Stomach (tissue), 19 donors: ENCODE measurements around the gene PPP1R13B. TPM values are rescaled to one million over a fixed set of nuclear protein-coding genes. Genes with fewer than 3 reads are reported as not detected.

Source experiments
- DNase-seq, 2 donors: peaks; one replicate each; pipeline versions ENCODE4 v3.0.0 to v3.0.0-alpha.2; 2013 to 2019
- H3K27ac ChIP-seq, 5 donors: fragments of 200-600 bp in 4 of 5; sonication (generic) in 4 of 5; one replicate each; pipeline ENCODE4 v1.5.1; 2013 to 2019; ENCODE audit warnings: mild to moderate bottlenecking in 1 of 5, moderate library complexity in 1 of 5
- H3K27me3 ChIP-seq, 3 donors: fragments of 200-600 bp; sonication (generic); one replicate each; pipeline ENCODE4 v1.5.1; 2017 to 2019; ENCODE audit warnings: mixed run types in 1 of 3
- H3K36me3 ChIP-seq, 4 donors: fragments of 200-600 bp; sonication (generic); 1 replicate in 3 of 4; 2 replicates in 1 of 4; pipeline ENCODE4 v1.5.1; 2016 to 2019
- H3K4me1 ChIP-seq, 4 donors: fragments of 200-600 bp; sonication (generic); one replicate each; pipeline ENCODE4 v1.5.1; 2016 to 2019
- H3K4me3 ChIP-seq, 4 donors: fragments of 200-600 bp; sonication (generic) in 3 of 4; one replicate each; pipeline ENCODE4 v1.5.1; 2016 to 2019; ENCODE audit warnings: mild to moderate bottlenecking in 1 of 4
- H3K9me3 ChIP-seq, 4 donors: fragments of 200-600 bp; sonication (generic); one replicate each; pipeline ENCODE4 v1.5.1; 2016 to 2019
- EP300 ChIP-seq: sonication (generic); formaldehyde crosslinking; IDR thresholded peaks from one replicate; pipeline ENCODE4 v1.6.1; 2017; ENCODE audit warnings: antibody characterized with exemption
- POLR2A ChIP-seq, 4 donors: fragments of 450-650 bp; IDR thresholded peaks; one replicate each; pipeline ENCODE4 v1.6.1; 2016; ENCODE audit warnings: antibody characterized with exemption in 4 of 4, control low read depth in 2 of 4, mild to moderate bottlenecking in 1 of 4, moderate library complexity in 1 of 4
- POLR2AphosphoS5 ChIP-seq, 3 donors: sonication (generic); formaldehyde crosslinking; IDR thresholded peaks; one replicate each; pipeline ENCODE4 v1.6.1; 2016; ENCODE audit warnings: antibody characterized with exemption in 3 of 3
- WGBS, 5 donors: extraction: QIAGEN DNeasy Blood & Tissue Kit in 3 of 5; methylation state at CpG; one replicate each; pipeline versions ENCODE4 v1.1.5 to v1.1.7; 2013 to 2018; 5-methylcytosine and 5-hydroxymethylcytosine counted together
- intact Hi-C: fragments of 100-400 bp; cut with DNase I; formaldehyde crosslinking; loops from one replicate; pipeline ENCODE4 v1.15.1; 2023; ENCODE audit warnings: low total_unique reads
- long read RNA-seq, 10 donors: transcript quantifications; one replicate each; lab custom pipeline, GENCODE V29; 2026
- polyA plus RNA-seq, 3 donors: library from polyadenylated mRNA; stranded (reverse); fragments of 200-250 nt; gene quantifications; one replicate each; pipeline ENCODE4 v1.2.3, GENCODE V29; 2013
- total RNA-seq, 5 donors: library from RNA; depleted of rRNA; stranded (reverse); fragments of >200 nt; gene quantifications; one replicate each; pipeline versions ENCODE4 v1.1.0 to v1.2.3, GENCODE V29; 2014 to 2016
- TF ChIP-seq, protein P1 (sequence below), 7 experiments: fragments of 450-650 bp in 4 of 7; fragments of 200-600 bp in 3 of 7; sonication (generic) in 3 of 7; IDR thresholded peaks; one replicate each; pipeline ENCODE4 v1.5.1; 2016 to 2019; ENCODE audit warnings: antibody characterized with exemption in 7 of 7, control low read depth in 2 of 7, mild to moderate bottlenecking in 1 of 7
- donor health status: healthy with polysubstance abuse.
- donor health status: Bipolar disorder and iron deficiency.
- donor health status: healthy.

The PPP1R13B gene, protein sequence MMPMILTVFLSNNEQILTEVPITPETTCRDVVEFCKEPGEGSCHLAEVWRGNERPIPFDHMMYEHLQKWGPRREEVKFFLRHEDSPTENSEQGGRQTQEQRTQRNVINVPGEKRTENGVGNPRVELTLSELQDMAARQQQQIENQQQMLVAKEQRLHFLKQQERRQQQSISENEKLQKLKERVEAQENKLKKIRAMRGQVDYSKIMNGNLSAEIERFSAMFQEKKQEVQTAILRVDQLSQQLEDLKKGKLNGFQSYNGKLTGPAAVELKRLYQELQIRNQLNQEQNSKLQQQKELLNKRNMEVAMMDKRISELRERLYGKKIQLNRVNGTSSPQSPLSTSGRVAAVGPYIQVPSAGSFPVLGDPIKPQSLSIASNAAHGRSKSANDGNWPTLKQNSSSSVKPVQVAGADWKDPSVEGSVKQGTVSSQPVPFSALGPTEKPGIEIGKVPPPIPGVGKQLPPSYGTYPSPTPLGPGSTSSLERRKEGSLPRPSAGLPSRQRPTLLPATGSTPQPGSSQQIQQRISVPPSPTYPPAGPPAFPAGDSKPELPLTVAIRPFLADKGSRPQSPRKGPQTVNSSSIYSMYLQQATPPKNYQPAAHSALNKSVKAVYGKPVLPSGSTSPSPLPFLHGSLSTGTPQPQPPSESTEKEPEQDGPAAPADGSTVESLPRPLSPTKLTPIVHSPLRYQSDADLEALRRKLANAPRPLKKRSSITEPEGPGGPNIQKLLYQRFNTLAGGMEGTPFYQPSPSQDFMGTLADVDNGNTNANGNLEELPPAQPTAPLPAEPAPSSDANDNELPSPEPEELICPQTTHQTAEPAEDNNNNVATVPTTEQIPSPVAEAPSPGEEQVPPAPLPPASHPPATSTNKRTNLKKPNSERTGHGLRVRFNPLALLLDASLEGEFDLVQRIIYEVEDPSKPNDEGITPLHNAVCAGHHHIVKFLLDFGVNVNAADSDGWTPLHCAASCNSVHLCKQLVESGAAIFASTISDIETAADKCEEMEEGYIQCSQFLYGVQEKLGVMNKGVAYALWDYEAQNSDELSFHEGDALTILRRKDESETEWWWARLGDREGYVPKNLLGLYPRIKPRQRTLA
- total RNA-seq: 10 to 100 TPM; 16.7 to 84.0 (median 28.1) TPM
- 10 to 100 TPM; 10.8 to 15.5 (median 12.7) TPM for polyA plus RNA-seq
- long read RNA-seq, donor 1, transcript PPP1R13B-210 (2 exons, 3,137 nt): major isoform, 6 of 6 reads
- long read RNA-seq, donor 1, partial matches to known transcripts: 0 of 6 reads
- long read RNA-seq, donor 1, other reads (novel, unspliced or antisense): 0 of 6 reads
- long read RNA-seq, donor 2, transcript PPP1R13B-210 (2 exons, 3,137 nt): major isoform, 9 of 10 reads
- long read RNA-seq, donor 2, partial matches to known transcripts: 0 of 10 reads
- long read RNA-seq, donor 2, other reads (novel, unspliced or antisense): 0 of 10 reads
- long read RNA-seq, donor 3, partial matches to known transcripts: 0 of 2 reads
- long read RNA-seq, donor 3, other reads (novel, unspliced or antisense): 0 of 2 reads
- long read RNA-seq, donor 4: 0 reads
- long read RNA-seq, donor 5, transcript PPP1R13B-210 (2 exons, 3,137 nt): major isoform, 5 of 8 reads
- long read RNA-seq, donor 5, partial matches to known transcripts: 0 of 8 reads
- long read RNA-seq, donor 5, other reads (novel, unspliced or antisense): 0 of 8 reads
- long read RNA-seq, donor 6, transcript PPP1R13B-210 (2 exons, 3,137 nt): major isoform, 19 of 35 reads
- long read RNA-seq, donor 6, partial matches to known transcripts: 12 of 35 reads
- long read RNA-seq, donor 6, other reads (novel, unspliced or antisense): 0 of 35 reads
- long read RNA-seq, donor 7, partial matches to known transcripts: 5 of 6 reads
- long read RNA-seq, donor 7, other reads (novel, unspliced or antisense): 0 of 6 reads
- long read RNA-seq, donor 8, partial matches to known transcripts: 0 of 3 reads
- long read RNA-seq, donor 8, other reads (novel, unspliced or antisense): 0 of 3 reads
- long read RNA-seq, donor 9, partial matches to known transcripts: 13 of 15 reads
- long read RNA-seq, donor 9, other reads (novel, unspliced or antisense): 0 of 15 reads
- long read RNA-seq, donor 10, partial matches to known transcripts: 0 of 2 reads
- long read RNA-seq, donor 10, other reads (novel, unspliced or antisense): 0 of 2 reads

DNA sequence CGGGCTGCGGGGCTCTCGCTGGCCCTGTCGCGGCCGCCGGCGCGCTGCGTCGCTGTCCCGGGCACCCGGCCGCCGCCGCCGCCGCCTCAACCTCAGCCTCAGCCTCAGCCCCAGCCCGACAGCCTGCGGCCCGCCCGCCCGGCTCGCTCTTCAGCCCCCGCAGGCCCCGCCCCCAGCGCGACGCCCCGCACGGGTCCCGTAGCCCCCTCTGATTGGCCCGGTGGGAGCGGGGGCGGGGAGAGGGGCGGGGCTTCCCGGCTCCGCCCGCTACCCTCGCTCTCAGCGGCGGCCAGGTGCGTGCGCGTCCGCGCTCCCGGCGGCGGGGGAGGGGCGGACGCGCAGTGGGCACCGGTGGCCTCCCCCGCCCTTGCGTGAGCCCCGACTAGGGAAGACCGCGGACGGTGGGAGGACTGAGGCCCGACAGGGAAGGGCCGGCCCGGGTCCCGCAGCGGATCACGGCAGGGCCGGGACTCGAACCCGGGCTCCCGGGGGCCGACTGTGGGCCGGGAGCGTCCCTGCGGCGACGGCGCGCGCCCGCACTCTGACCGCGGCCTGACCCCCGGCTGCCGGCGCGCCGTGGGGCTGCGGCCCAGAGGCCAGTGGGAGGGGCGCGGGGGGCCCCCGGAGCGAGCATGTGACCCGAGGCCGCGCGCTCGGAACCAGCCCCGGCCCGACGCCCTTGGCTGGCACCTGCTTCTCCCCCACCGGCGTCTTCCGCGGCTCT lies at the start of gene PPP1R13B:
PPP1R13B (minus strand) TSS at position 125 of the 724 bp plus-strand sequence. CDS start 268 bp downstream, outside the sequence.
- Histone ChIP-seq H3K36me3 (peaks cover 0 to 10% (median 3%) of the 10 kb centered on the region in 4 donors), H3K27me3 (no peaks in the 10 kb centered on the region), H3K4me3 (peak within 1 kb of the TSS; percentile 74 to 83 (median 77)), H3K27ac (peak within 1 kb of the TSS; percentile 80 to 98 (median 88)), H3K4me1 (peaks cover 16 to 42% (median 29%) of the 10 kb centered on the region in 4 donors), H3K9me3 (no peaks in the 10 kb centered on the region)
- TF ChIP-seq POLR2AphosphoS5 (IDR thresholded peaks at IDR 0.05) (peak; percentile 49 to 85 (median 70)), EP300 (no peak), POLR2A (IDR thresholded peaks at IDR 0.05) (no peak)
- TF ChIP-seq, protein P1, sequence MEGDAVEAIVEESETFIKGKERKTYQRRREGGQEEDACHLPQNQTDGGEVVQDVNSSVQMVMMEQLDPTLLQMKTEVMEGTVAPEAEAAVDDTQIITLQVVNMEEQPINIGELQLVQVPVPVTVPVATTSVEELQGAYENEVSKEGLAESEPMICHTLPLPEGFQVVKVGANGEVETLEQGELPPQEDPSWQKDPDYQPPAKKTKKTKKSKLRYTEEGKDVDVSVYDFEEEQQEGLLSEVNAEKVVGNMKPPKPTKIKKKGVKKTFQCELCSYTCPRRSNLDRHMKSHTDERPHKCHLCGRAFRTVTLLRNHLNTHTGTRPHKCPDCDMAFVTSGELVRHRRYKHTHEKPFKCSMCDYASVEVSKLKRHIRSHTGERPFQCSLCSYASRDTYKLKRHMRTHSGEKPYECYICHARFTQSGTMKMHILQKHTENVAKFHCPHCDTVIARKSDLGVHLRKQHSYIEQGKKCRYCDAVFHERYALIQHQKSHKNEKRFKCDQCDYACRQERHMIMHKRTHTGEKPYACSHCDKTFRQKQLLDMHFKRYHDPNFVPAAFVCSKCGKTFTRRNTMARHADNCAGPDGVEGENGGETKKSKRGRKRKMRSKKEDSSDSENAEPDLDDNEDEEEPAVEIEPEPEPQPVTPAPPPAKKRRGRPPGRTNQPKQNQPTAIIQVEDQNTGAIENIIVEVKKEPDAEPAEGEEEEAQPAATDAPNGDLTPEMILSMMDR (IDR thresholded peaks at IDR 0.05): no peak
- intact Hi-C loops: no loop called here
- WGBS, 5 donors: 0 to 1% (median 0%) methylated on average over 7 to 104 of the region's 104 CpGs
- peak; percentile 96 to 98 for DNase-seq

DNA sequence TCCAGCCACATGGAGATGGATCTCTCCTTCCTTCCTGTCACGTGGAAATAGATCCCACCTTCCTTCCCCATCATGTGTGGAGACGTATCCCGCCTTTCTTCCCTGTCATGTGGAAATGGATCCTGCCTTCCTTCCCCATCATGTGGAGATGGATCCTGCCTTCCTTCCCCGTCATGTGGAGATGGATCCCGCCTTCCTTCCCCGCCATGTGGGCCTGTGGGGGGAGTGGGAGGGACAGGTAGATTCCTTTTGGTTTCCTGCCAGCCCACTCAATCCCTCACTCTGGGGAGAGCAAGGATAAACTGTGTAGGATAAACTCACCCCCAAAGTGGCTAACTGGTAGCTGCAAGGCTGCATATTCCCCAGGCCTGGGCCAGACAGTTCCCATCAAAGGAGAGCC lies 49.2 kb upstream of the PPP1R13B start:
- TF ChIP-seq, protein P1 (IDR thresholded peaks at IDR 0.05): no peak
- TF ChIP-seq EP300 (no peak), POLR2A (IDR thresholded peaks at IDR 0.05) (no peak), POLR2AphosphoS5 (IDR thresholded peaks at IDR 0.05) (no peak)
- Histone ChIP-seq H3K27me3 (peaks cover 0 to 4% (median 0%) of the 10 kb centered on the region in 3 donors), H3K4me1 (peaks cover 34 to 58% (median 51%) of the 10 kb centered on the region in 4 donors), H3K27ac (peak overlapping the region; percentile 55 to 73 (median 72)), H3K9me3 (no peaks in the 10 kb centered on the region), H3K36me3 (no peaks in the 10 kb centered on the region), H3K4me3 (no peak overlapping the region)
- WGBS, 5 donors: 70 to 79% (median 74%) methylated on average over 6 of the region's 6 CpGs
- intact Hi-C loops: no loop called here
- DNase-seq: no peak

DNA sequence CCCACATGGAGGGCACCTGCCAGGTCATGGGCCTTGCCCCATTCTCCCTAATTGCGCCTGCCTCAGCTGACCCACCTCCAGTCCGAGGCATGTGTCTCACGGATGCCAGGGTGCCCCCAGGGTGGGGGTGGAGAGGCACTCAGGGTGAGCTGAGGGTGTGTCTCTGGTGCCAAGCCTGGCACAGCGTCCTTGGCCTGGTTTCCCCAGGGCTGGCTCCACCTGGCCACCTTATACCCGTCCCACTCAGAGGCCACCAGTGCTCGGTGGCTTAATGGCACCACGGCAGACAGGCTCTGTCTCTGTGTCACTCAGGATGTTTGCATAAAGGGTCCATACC lies 47.3 kb upstream of the PPP1R13B start:
- TF ChIP-seq POLR2AphosphoS5 (IDR thresholded peaks at IDR 0.05) (no peak), POLR2A (IDR thresholded peaks at IDR 0.05) (no peak), EP300 (no peak)
- TF ChIP-seq, protein P1 (IDR thresholded peaks at IDR 0.05): no peak
- no peaks in the 10 kb centered on the region for H3K36me3 ChIP-seq
- no peaks in the 10 kb centered on the region for H3K27me3 ChIP-seq
- H3K9me3 ChIP-seq: no peaks in the 10 kb centered on the region
- no peak for DNase-seq
- no peak overlapping the region for H3K4me3 ChIP-seq
- intact Hi-C loops: no loop called here
- 37 to 80% (median 51%) methylated on average over 4 to 7 of the region's 7 CpGs for WGBS, 5 donors
- H3K4me1 ChIP-seq: peaks cover 51 to 70% (median 66%) of the 10 kb centered on the region in 4 donors
- H3K27ac ChIP-seq: peak overlapping the region; percentile 13 to 62 (median 60)
